IMR-90 (cell line): ENCODE results near the gene MIXL1. TPM values are rescaled to one million over a fixed set of nuclear protein-coding genes. Genes with fewer than 3 reads are reported as not detected.

ENCODE experiments used
- ATAC-seq: fragments of 200-7000 bp; cut with Tn5 transposase; 2 replicates; pipeline ENCODE4 v1.9.1; 2020; ENCODE audit warnings: low read depth, mild to moderate bottlenecking, moderate library complexity
- BruUV-seq: library from RNA; stranded (reverse); fragments of 400-500 nt; replicated peaks from 2 replicates; lab custom pipeline; 2021; lab: Mats Ljungman, UMichigan
- CTCF ChIA-PET: fragments of 300-600 bp; formaldehyde crosslinking; extraction: SDS; loops from one replicate; lab custom pipeline; 2021; ENCODE audit warnings: antibody characterized with exemption; lab: Yijun Ruan, JAX
- POLR2A ChIA-PET: fragments of 300-600 bp; sonication (Branson Sonifier 250); formaldehyde crosslinking; loops from one replicate; lab custom pipeline; 2022; ENCODE audit warnings: antibody characterized with exemption; ENCODE audit not compliant: unreplicated experiment; lab: Charles Lee
- DNase-seq: peaks from one replicate; pipeline ENCODE4 v3.0.0; 2013
- H2AFZ ChIP-seq: replicated peaks from 2 replicates; pipeline ENCODE3; 2013; ENCODE audit warnings: low read length, mild to moderate bottlenecking; ENCODE audit not compliant: poor library complexity
- H2AK5ac ChIP-seq: 2 replicates; pipeline ENCODE4 v1.6.1; 2013; ENCODE audit warnings: low read depth, low read length, inconsistent platforms
- H2AK9ac ChIP-seq: replicated peaks from 2 replicates; pipeline ENCODE3; 2013; ENCODE audit warnings: mild to moderate bottlenecking, low read depth, low read length, moderate library complexity; ENCODE audit not compliant: poor library complexity
- H2BK120ac ChIP-seq: 2 replicates; pipeline ENCODE4 v1.6.1; 2013; ENCODE audit warnings: low read depth, low read length, inconsistent platforms
- H2BK15ac ChIP-seq: 3 replicates; pipeline ENCODE4 v1.6.1; 2013; ENCODE audit warnings: low read depth, low read length, inconsistent platforms
- H2BK20ac ChIP-seq: 2 replicates; pipeline ENCODE4 v1.6.1; 2013; ENCODE audit warnings: low read depth, mild to moderate bottlenecking, inconsistent platforms, low read length, moderate library complexity
- H2BK5ac ChIP-seq: 2 replicates; pipeline ENCODE4 v1.6.1; 2013; ENCODE audit warnings: mild to moderate bottlenecking, low read depth, low read length, inconsistent platforms; ENCODE audit not compliant: poor library complexity, severe bottlenecking
- H3K14ac ChIP-seq: replicated peaks from 2 replicates; pipeline ENCODE4 v1.6.1; 2013; ENCODE audit warnings: low read depth, low read length, inconsistent platforms
- H3K18ac ChIP-seq: 2 replicates; pipeline ENCODE4 v1.6.1; 2013; ENCODE audit warnings: low read depth, low read length, control low read depth
- H3K23ac ChIP-seq: 2 replicates; pipeline ENCODE4 v1.6.1; 2013; ENCODE audit warnings: low read depth, low read length, inconsistent platforms
- H3K27ac ChIP-seq: 2 replicates; pipeline ENCODE4 v1.5.1; 2013; ENCODE audit warnings: mild to moderate bottlenecking, control low read depth, low read length; ENCODE audit not compliant: insufficient read depth
- H3K27me3 ChIP-seq: 2 replicates; pipeline ENCODE4 v1.6.1; 2013; ENCODE audit warnings: low read length; ENCODE audit not compliant: control insufficient read depth, insufficient read depth
- H3K36me3 ChIP-seq: 2 replicates; pipeline ENCODE4 v1.6.1; 2013; ENCODE audit warnings: low read length, mixed read lengths; ENCODE audit not compliant: control insufficient read depth, insufficient read depth
- H3K4ac ChIP-seq: 2 replicates; pipeline ENCODE4 v1.6.1; 2013; ENCODE audit warnings: low read depth, low read length, inconsistent platforms
- H3K4me1 ChIP-seq: 2 replicates; pipeline ENCODE4 v1.6.1; 2013; ENCODE audit warnings: low read length, mixed read lengths; ENCODE audit not compliant: control insufficient read depth, insufficient read depth
- H3K4me2 ChIP-seq: 2 replicates; pipeline ENCODE4 v1.6.1; 2013; ENCODE audit warnings: low read depth, mild to moderate bottlenecking, control low read depth, low read length, moderate library complexity
- H3K4me3 ChIP-seq: 2 replicates; pipeline ENCODE4 v1.5.1; 2013; ENCODE audit warnings: low read depth, mild to moderate bottlenecking, control low read depth, low read length, moderate library complexity; ENCODE audit not compliant: insufficient read depth
- H3K56ac ChIP-seq: 2 replicates; pipeline ENCODE4 v1.6.1; 2013; ENCODE audit warnings: low read length, inconsistent platforms; ENCODE audit not compliant: insufficient read depth; ENCODE audit errors: extremely low read depth
- H3K79me1 ChIP-seq, 2 experiments: 2 replicates each; pipeline ENCODE4 v1.6.1; 2013; ENCODE audit warnings: low read length in 2 of 2, inconsistent platforms in 1 of 2, low read depth in 1 of 2
- H3K9ac ChIP-seq: 2 replicates; pipeline ENCODE4 v1.6.1; 2013; ENCODE audit warnings: low read depth, low read length, control low read depth
- H3K9me1 ChIP-seq: 2 replicates; pipeline ENCODE4 v1.6.1; 2013; ENCODE audit warnings: low read length, inconsistent platforms; ENCODE audit not compliant: insufficient read depth
- H3K9me3 ChIP-seq: 2 replicates; pipeline ENCODE4 v1.6.1; 2013; ENCODE audit warnings: low read length; ENCODE audit not compliant: control insufficient read depth, insufficient read depth
- H4K20me1 ChIP-seq: 2 replicates; pipeline ENCODE4 v1.6.1; 2013; ENCODE audit warnings: low read length, inconsistent platforms; ENCODE audit not compliant: insufficient read depth
- H4K5ac ChIP-seq: 2 replicates; pipeline ENCODE4 v1.6.1; 2013; ENCODE audit warnings: mild to moderate bottlenecking, low read depth, low read length, control low read depth
- H4K8ac ChIP-seq, 2 experiments: 2 replicates each; pipeline ENCODE4 v1.6.1; 2013; ENCODE audit warnings: low read depth in 2 of 2, low read length in 2 of 2, control low read depth in 1 of 2, inconsistent platforms in 1 of 2
- H4K91ac ChIP-seq: 2 replicates; pipeline ENCODE4 v1.6.1; 2013; ENCODE audit warnings: low read depth, low read length, inconsistent platforms; ENCODE audit not compliant: insufficient read depth
- CEBPB ChIP-seq: IDR thresholded peaks from 2 replicates; pipeline ENCODE4 v1.6.1; 2012; ENCODE audit warnings: low read depth, low read length, improper control_type of control experiment
- ELK1 ChIP-seq: fragments of 150-350 bp; IDR thresholded peaks from 2 replicates; pipeline ENCODE4 v1.6.1; 2016; ENCODE audit warnings: low read depth, mild to moderate bottlenecking, low read length, moderate library complexity, borderline replicate concordance
- MXI1 ChIP-seq: IDR thresholded peaks from 2 replicates; pipeline ENCODE4 v1.6.1; 2012; ENCODE audit warnings: low read depth, mild to moderate bottlenecking, low read length, moderate library complexity, borderline replicate concordance
- NFE2L2 ChIP-seq: fragments of 150-350 bp; IDR thresholded peaks from 2 replicates; pipeline ENCODE4 v1.6.1; 2016; ENCODE audit warnings: low read depth, mild to moderate bottlenecking, low read length
- RCOR1 ChIP-seq: IDR thresholded peaks from 2 replicates; pipeline ENCODE4 v1.6.1; 2012; ENCODE audit warnings: mild to moderate bottlenecking, low read length, improper control_type of control experiment; ENCODE audit not compliant: insufficient replicate concordance
- RFX5 ChIP-seq: IDR thresholded peaks from 2 replicates; pipeline ENCODE4 v1.8.0; 2012; ENCODE audit warnings: low read depth, mild to moderate bottlenecking, low read length, moderate library complexity
- WGBS, 2 experiments: methylation state at CpG; one replicate each; pipeline versions ENCODE4 v1.1.5 to v1.1.7; 2013; ENCODE audit warnings: missing lambda C conversion rate in 2 of 2; ENCODE audit not compliant: insufficient read length in 1 of 2; ENCODE audit errors: extremely low coverage in 2 of 2; 5-methylcytosine and 5-hydroxymethylcytosine counted together
- dilution Hi-C: fragments of 300-500 bp; cut with HindIII; formaldehyde crosslinking; loops from one replicate; pipeline ENCODE4 v1.14.3; 2018; ENCODE audit warnings: low sequenced_read_pairs; ENCODE audit not compliant: unreplicated experiment
- in situ Hi-C: fragments of 300-500 bp; cut with MboI; formaldehyde crosslinking; loops from 3 replicates; pipeline ENCODE4 v1.14.3; 2019; ENCODE audit warnings: low sequenced_read_pairs, inconsistent platforms, mixed read lengths
- intact Hi-C: fragments of 100-400 bp; cut with micrococcal nuclease; formaldehyde crosslinking; loops from 2 replicates; pipeline ENCODE4 v1.10.0; 2022
- polyA plus RNA-seq, 3 experiments: library from polyadenylated mRNA; depleted of rRNA; stranded (reverse); fragments of >200 nt; gene quantifications; 2 replicates each; pipeline ENCODE4 v1.2.3, GENCODE V29; 2012; ENCODE audit warnings: low replicate concordance in 1 of 3
- total RNA-seq: library from RNA; depleted of rRNA; stranded (reverse); fragments of >200 nt; gene quantifications from 2 replicates; pipeline ENCODE4 v1.2.3, GENCODE V29; 2012
- TF ChIP-seq, protein P1 (sequence below): conservative IDR thresholded peaks from 2 replicates; pipeline ENCODE4 v1.5.1; 2012; ENCODE audit warnings: mild to moderate bottlenecking, low read depth, low read length, improper control_type of control experiment

The MIXL1 gene
- total and polyA plus RNA-seq, 2 of the 4 experiments (the other 2 are of a cell fraction): not detected

- Histone ChIP-seq H3K18ac (no peak overlapping the region), H2AK5ac (no peak overlapping the region), H2BK20ac (no peak overlapping the region), H3K36me3 (no peaks in the 10 kb centered on the region; the same call in 1 of the 2 replicates), H3K9ac (no peak overlapping the region), H3K4me3 (no peak overlapping the region), H4K91ac (no peak overlapping the region), H3K79me1 (no peaks in the 10 kb centered on the region), H2AFZ (no peak overlapping the region), H3K27me3 (no peaks in the 10 kb centered on the region), H3K56ac (no peak overlapping the region), H4K8ac (no peak overlapping the region), H3K9me3 (0 out of 2 replicates have a peak, but pooled peaks cover 2% of the 10 kb centered on the region), H2BK120ac (no peak overlapping the region), H3K4me2 (no peak overlapping the region), H2BK5ac (no peak overlapping the region), H2BK15ac (no peak overlapping the region), H4K20me1 (no peaks in the 10 kb centered on the region), H3K4ac (no peak overlapping the region), H3K23ac (no peak overlapping the region), H2AK9ac (no peak overlapping the region), H3K27ac (no peak overlapping the region), H3K14ac (no peak overlapping the region), H4K5ac (no peak overlapping the region), H3K4me1 (no peaks in the 10 kb centered on the region; the same call in 1 of the 2 replicates), H3K9me1 (no peaks in the 10 kb centered on the region)
- ChIA-PET CTCF (no interaction called here), POLR2A (interaction anchor here (0.7 kb wide), 1 partner anchor 8 kb away, joined by 5 read pairs; no protein-coding TSS in a partner anchor)
- dilution Hi-C loops: no loop called here
- peak; percentile 60 for ATAC-seq
- DNase-seq: peak; percentile 23
- in situ Hi-C loops: no loop called here
- TF ChIP-seq ELK1 (no peak), CEBPB (no peak), MXI1 (no peak), RCOR1 (no peak), RFX5 (no peak), NFE2L2 (no peak)
- TF ChIP-seq, protein P1, sequence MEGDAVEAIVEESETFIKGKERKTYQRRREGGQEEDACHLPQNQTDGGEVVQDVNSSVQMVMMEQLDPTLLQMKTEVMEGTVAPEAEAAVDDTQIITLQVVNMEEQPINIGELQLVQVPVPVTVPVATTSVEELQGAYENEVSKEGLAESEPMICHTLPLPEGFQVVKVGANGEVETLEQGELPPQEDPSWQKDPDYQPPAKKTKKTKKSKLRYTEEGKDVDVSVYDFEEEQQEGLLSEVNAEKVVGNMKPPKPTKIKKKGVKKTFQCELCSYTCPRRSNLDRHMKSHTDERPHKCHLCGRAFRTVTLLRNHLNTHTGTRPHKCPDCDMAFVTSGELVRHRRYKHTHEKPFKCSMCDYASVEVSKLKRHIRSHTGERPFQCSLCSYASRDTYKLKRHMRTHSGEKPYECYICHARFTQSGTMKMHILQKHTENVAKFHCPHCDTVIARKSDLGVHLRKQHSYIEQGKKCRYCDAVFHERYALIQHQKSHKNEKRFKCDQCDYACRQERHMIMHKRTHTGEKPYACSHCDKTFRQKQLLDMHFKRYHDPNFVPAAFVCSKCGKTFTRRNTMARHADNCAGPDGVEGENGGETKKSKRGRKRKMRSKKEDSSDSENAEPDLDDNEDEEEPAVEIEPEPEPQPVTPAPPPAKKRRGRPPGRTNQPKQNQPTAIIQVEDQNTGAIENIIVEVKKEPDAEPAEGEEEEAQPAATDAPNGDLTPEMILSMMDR: no peak
- no TSS peak for BruUV-seq
- intact Hi-C loops: no loop called here
- WGBS, 2 experiments: no CpG with 5 or more reads among the region's 3 CpGs
Measured at GRCh38 chr1:226255380-226255779, 31.9 kb downstream of the MIXL1 start.
